HG03571 (cell line): Measurements from ENCODE around the gene RILP.

Experiments used
- ATAC-seq: cut with Tn5 transposase; IDR thresholded peaks from one replicate; pipeline ENCODE4 v1.9.1; 2021; ENCODE audit not compliant: unreplicated experiment

The RILP gene

DNA sequence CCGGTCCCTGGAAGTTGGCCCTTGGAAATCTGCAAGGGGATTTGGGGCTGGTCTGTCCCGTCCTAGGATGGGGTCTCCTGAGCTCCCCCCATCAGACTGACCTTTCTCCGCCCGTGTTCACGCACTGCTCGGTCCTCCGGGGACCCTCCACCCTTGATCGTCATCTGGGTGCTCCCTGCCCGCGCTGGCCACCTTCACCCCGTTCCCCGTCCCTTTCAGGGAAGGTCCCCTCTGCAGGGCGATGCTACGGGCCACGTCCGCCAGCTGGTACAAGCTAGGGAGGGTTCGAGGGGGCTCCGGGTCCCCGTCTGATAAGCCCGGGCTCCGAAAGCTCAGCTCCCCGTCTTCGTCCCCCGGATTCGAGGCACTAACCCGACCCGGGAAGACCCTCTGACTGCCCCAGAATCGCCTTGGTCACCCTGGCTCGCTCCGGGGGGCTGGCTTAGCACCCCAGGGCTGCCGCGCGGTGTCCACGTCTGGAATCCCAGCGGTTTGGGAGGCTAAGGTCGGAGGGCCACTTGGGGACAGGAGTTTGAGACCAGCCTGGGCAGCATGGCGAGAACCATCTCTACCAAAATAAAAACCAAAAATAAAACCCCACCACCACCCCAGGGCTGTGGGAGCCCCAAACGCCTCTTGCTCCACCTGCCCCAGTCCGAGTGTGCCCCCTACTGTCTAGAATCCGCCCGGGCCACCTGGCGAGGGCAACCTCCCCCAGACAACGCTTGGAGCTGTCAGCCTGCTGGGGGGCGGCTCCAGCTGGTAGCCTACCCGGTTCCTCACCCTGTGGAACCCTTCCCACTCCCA is 20.0 kb downstream of the RILP start:
- no peak for ATAC-seq

DNA sequence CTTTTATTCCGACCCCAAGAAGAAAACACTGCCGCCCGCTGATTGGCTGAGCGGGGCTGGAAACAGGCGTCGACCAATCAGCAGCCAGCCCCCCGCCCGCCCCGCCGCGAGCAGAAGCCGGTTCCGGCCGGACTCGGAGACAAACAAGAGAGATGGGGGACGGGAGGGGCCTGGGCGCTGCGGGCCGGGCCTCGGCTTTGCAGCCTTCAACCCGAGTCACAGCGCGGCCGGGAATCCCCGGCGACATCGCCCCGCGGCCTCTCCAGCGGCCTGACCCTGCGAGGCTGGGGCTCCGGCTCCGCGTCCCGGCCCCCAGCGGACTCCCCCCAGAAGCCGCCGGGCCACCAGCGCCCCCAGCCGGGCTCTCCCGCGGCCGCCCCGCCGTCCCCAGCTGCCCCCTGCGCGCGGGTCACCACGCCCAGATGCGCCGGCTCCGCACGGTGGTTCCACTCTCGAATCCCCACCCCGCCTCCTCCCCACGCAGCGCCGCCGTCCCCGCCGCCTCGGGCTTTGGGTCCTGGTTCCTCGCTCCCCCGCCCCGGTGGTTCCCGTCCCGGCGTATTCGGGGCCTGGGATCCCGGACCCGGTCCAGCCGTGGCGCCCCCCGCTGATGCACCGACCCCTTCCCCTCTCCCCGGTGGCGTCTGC is 20.7 kb downstream of the RILP start:
- peak; percentile 47 for ATAC-seq

DNA sequence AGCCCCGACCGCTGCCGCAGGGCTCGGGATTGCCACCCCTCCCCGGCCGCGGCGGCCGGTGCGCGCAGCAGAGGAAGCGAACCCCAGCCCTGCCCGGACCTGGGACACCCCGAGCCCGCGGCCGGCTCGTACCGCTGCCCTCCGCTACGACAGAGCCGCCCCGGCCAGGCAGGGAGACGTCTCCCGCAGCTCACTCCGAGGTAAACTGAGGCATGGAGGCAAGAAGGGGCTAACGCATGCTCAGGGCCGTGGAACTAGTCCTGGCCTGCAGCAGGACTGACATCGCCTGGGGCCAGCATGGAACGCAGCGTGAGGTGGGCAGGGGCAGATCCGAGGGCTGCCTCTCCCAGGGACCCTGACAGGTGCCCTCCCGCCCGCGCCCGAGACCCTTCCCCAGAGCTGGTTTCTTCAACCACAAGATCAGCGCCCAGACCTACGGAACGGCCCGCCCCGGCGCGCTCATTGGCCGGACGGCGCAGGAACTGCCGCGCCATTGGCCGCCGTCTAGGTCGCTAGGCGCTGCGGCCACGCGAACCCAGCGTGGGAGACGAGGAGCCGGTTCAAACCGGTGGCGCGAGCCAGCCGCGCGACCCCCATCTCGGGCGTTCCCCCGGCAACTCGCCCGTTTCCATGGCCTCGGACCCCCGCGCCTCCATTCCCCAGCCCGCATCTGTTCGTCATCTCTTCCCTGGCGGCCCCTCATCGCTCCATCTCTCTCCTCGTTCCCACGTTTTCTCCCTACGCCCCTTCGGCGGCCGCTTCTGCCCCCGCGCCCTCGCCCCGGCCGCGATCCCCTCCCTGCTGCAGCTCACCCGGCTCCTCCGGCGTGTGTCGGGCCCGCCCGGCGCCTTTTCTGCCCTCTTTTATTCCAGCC is 21.4 kb downstream of the RILP start, which contains the start of gene SLC43A2:
Gene SLC43A2 (minus strand): TSS at position 853 of the 874 bp plus-strand sequence. CDS start 960 bp downstream, outside the sequence.
- ATAC-seq = peak; percentile 39

DNA sequence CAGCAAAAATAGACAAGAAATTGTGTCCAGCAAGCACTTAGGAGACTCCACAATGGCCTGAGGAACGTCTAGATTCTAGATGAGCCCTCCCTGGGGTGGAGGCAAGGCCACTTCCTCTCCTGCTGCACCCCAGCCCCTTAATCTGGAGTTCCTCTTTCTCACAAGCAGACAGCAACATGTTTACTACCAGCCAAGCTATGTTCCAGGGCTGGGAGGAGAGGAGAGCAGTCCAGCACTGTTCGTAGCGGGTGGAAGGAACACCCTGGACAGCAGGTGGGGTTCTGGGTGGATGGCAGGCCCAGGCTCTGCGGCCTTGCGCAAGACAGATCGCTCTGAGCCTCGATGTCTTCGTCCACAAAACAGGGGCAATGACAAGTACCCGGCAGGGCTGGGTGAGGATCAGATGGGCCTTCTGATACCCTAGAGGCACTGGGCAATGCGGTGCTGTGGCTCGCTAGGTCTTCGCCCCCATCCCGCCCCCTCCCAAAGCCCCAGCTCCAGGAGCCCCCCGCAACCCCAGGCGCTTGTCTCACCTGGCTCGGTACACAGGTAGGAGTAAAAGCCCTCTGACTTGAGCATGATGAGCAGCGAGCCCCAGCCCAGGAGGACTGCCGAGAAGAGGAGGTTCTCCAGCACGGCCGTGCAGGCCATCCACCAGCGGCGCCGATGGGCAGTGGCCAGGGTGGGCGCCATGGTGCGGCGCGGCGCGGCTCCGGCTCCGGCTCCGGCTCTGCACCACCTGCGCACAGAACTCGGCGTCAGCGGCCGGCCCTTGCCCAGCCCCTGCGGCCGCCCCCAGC is 22.3 kb downstream of the RILP start:
- no peak for ATAC-seq

DNA sequence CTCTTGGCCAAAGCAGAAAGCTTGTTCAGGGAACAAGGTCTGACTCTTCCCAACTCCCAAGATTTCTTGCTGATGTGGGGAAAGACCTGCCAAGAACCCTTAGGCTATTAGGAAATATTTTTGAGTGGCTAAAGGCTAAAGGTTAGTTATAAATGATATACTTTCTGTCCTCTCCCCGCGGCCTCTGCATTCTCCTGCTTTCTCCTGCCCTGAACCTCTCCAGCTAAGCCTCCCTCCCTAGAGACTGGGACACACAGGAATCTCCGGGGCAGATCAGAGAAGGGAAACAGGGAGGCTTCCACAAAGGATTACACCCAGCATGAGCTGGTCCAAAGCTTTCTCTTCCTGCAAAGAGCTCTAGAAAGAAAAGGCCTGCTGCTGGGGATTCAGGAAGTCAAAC is 23.3 kb downstream of the RILP start:
- ATAC-seq = no peak

DNA sequence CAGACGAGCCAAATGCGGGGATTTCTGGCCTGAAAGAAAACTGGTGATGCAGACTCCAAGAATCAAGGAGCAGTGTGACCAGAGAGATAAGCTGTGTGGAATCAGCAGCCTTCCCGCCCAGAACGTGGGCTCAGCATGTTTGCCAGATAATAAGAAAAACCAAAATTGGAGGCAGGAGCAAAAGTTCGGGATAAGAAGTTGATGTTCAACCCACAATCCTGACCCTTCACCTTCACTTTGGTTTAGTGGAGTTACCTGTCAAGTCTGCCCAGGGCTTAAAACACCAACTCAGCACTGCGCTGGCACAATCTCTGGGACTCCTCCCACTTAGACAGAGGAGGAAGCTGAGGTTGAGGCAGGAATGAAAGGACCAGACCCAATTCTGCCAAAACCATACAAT is 24.1 kb downstream of the RILP start:
- no peak for ATAC-seq

DNA sequence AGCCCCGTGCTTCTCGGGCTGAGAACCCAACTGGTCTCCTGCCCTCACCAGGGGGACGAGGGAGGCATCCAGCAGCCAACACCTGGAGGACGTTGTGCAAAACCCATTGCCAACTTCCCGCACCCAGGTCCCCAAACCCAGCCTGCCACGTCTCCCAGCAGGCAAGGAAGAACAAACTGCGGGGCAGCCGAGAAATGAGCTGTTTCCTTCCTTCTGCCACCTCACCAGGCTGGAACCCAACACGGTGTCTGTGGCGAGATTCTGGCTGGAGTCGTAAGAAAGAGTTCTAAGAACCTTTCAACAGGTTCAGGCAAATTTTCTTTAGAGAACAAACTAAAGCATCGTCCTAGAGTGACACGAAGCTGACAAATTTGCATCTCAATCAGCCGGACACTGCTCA is 24.6 kb downstream of the RILP start:
- no peak for ATAC-seq

DNA sequence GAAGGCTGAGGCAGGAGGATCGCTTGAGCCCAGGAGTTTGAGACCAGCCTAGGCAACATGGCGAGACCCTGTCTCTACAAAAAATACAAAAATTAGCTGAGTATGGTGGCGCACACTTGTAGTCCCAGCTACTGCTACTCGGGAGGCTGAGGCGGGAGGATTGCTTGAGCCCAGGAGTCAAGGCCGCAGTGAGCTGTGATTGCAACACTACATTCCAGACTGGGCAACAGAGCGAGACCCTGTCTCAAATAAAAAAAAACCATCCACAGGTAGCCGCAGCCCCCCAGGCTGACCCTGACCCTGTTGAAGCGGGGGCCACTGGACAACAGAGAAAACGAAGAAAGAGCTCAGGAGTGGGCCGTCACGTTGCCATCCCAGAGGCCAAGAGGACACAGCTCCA is 25.0 kb downstream of the RILP start:
- no peak for ATAC-seq

DNA sequence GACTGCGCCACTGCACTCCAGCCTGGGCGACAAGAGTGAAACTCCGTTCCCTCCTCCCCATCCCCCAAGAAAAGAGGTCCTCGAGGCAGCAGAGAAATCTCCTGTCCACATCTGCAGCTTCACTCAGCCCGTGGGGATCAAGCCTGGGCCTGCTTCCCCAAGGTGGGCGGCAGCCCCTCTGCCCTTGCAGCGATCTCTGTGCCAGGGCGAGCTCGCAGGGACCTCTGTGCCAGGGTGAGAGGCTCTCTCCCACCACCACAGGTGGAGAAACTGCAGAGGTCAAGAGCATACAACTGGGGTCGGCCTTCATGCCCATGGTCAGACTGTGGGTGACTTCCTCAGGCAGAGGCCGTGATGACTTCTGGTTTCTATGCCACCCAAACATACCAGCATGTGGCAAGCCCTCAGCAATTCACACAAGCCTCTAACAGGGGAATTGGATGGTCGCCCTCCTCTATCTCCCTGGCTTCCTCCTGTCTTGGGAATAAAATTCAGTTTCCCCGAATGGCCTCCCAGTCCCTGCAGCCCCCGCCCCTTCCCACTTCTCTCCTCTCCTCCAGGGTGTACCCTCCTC is 26.5 kb downstream of the RILP start:
- ATAC-seq = no peak

DNA sequence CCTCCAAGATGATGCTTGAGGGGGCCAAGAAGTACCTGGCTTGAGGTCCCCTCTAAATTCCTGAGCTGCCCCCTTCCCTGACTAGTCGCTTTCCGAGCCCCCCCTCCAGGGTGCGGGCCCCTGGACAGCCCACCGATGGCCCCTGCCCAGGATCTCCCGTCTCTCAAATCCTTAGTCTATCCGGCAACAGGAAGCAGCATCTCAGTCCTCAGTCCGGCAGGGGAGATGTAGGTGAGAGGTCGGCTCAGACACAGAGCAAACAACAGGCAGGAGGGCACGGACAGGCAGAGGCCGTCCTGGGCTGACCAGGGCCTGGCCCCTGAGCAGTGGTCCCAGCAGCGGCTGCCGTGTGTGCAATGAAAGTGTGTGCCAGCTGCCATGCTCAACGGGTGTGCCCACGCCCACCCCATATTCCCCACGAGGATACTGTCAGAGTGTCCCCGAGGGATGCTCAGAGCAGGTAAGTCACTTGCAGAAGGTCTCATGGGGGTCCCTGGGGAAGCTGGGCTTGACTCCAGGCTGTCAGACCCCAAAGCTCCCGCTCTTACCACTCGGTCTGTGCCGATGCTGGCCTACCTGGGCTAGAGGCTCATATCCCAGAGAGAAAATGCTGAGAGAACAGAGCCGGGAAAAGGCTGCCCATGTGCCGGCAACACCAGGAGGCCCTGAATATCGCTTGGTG is 28.3 kb downstream of the RILP start:
- no peak for ATAC-seq

DNA sequence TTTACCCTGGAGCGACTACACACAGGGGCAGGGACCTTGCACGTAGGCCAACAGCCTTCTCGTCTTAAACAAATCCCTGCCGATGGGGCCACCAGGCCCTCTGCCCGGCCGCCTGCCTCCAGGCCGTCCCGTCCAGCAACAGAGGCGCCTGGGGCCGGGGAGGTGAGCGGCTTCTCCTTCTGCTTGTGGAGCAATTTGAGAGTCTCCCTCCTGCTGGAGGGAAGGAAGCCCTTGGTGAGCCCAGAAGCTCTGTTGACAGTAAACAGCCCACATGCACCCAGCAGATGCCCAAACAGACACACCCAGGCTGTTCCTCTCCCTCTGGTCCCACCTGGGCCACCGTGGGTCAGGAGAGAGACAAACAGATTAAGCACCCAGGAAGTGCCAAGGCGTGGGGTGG is 29.2 kb downstream of the RILP start:
- ATAC-seq = no peak

DNA sequence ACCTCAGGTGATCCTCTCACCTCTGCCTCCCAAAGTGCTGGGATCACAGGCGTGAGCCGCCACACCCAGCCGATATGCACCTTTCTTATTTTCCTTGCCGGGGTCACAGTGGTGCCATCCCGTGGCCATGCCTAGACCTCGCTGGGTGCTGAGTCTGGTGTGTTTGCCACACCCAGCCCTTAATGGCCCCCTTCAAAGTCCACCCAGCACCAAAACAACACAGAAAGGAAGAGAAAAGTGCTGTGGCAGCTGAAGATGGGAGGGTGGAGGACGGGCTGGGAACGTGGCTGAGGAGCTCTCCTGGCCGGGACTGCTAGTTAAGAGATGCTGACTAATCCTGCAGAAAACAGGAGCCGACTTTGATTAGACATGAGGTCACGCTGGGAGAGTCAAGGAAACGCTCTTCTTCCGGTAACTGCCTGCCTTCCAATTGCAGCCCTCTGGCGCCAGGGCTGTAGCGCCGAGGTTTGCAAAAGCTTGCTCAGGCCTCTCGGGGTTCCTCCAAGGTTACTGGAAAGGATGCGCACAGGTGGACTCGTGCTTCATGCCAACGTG is 32.0 kb downstream of the RILP start:
- ATAC-seq = no peak

DNA sequence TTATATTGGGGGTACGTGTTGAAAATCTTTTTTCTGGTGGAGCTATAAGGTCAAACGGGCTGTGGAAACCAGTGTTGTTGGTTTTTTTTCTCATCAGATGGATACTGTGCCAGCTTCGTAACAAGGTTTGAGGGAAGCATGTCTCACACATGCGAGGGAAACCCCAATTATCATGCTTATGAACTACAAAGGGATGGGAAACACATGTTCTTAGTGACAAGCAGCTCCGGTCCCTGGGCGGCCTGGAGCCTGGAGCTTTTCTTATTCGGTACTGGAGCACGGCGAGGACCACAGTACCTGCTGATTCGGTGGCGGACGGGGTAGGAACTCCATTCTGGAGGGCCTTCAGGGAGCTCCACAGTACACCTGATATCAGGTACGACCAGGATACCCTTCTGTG is 33.6 kb downstream of the RILP start:
- no peak for ATAC-seq

DNA sequence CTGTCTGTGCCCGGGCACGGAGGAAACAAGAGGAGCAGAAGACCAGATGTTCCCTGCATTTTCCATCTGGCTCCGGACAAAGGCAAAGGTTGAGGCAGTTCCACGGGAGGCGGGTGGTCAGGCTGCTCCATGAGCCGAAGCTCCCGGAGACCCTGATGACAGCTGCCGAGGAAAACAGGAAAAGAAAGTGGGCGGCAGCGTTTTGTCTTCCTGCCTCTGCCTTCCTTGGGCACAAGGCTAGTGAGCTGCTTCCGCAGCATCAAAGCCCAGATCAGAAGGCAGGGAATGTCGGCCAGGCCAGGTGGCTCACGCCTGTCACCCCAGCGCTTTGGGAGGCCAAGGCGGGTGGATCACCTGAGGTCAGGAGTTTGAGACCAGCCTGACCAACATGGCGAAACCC is 37.3 kb downstream of the RILP start:
- ATAC-seq = no peak

DNA sequence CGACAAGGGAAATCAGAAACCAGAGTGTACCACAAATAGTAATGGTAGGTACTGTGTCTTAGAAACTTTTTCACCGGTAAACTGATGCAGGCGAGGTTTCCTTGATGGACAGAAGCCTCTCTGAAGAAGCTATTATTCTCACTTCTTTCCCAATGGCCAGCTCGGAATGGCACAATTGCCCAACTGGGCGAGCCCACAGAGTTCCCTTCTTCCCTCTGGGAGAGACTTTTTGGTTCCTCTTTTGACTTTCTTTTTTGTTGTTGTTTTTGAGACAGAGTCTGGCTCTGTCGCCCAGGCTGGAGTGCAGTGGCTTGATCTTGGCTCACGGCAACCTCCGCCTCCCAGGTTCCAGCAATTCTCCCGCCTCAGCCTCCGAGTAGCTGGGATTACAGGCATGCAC is 38.0 kb downstream of the RILP start:
- no peak for ATAC-seq

DNA sequence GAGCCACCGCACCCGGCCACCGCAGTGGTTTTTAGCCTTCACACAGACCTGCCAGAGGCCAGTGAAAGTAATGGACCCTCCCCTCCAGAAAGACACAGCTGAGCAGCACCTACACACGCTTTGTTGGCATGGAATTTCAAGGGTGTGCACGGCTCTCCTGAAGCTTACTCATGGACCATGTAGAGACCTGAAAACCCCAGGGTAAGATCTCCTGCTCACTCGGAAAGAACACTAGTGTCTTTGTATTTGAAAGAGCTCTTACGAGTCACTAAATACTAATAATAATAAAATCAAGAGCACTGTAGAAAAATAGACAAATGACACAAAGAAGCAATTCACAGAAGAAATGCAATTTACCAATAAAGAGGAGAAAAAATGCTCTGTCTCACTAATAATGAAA is 41.0 kb downstream of the RILP start:
- no peak for ATAC-seq

DNA sequence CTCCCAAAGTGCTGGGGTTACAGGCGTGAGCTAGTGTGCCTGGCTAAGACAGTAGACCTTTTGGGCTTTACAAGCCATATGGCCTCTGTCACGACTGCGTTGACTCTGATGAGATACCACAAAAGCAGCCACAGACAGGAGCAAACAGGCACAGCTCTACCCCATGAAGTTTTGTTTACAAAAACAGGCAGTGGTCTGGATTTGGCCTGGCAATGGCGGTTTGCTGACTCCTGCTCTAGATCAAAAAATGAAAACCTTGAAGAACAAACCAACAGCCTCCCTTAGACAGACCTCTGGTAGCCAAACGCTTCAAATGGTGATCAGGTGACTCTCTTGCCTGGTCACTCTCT is 41.7 kb downstream of the RILP start:
- ATAC-seq = no peak

DNA sequence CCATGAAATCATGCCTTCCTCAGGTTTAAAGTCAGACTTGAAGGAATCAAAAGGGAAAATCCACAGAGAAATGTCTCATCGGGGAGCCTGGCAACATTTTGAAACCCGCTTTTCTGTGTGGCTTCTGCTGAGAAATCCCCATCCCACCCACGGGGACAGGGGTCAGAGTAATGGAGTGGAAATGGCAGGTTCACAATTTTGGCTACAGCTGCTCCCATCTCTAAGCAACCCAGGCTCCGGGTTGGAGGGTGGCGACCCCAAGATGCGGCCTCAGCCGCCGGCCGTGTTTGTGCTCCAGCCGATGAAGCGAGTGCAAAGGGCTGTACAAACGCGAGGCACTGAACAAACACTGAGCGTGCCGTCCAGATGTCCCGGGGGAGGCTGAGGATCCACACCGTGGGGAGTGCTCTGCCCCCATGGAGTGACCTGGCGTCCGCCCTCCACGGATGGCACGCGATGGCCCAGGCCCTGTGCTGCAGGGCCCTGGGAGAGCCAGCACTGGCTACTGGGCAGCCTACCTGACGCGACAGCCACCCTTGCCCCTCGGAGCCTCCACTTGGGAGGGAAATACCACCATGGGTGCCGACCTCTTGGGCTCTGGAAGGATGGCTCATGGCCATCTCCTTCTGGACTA is 43.2 kb downstream of the RILP start:
- peak; percentile 42 for ATAC-seq

DNA sequence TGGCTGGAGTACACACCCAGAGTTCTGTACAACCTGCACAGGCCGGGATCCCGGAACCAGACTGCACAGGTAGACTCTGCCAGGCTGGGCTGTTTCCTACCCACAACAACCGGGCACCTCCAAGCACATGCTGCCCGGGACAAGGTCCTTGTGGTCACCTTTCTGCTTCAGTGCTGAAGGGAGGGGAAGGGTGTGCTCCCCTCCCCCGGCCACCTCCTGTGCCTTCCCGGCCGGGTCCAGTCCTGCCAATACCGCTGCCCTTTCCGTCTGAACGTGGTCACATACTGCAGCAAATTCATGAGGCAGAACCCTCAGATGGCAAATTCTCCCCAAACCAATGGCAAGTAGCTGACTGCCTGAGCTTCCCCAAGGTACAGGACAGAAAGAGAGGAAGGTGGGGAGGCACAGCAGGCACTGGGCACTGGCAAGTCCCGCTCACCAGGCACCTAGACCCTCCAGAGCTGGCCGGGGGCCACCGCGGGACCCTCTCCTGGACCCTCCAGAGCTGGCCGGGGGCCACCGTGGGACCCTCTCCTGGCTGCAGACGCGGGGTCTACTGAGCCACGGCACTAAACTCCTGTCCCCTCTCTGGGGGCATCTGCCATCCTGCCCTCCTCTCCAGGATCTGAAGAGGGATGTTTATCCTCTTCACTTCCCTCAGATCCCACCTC is 43.9 kb downstream of the RILP start:
- ATAC-seq = no peak
